GM06990 (cell line): Measurements from ENCODE around the gene SIK1.
"Not testable (repeated sequence)": the region's sequence is repeated elsewhere in the genome, so short reads cannot be mapped to it uniquely, and the experiment has no call there.

ENCODE experiments used
- DNase-seq: peaks from one replicate; pipeline ENCODE4 v3.0.0-alpha.2; 2011; ENCODE audit not compliant: insufficient read length; ENCODE audit errors: extremely low read depth
- H3K27me3 ChIP-seq: replicated peaks from 2 replicates; pipeline ENCODE4 v1.6.0; 2011; ENCODE audit warnings: low read length; ENCODE audit not compliant: control insufficient read depth, insufficient read depth
- H3K36me3 ChIP-seq: 2 replicates; pipeline ENCODE4 v1.5.1; 2011; ENCODE audit warnings: low read length; ENCODE audit not compliant: control insufficient read depth, insufficient read depth
- H3K4me3 ChIP-seq: replicated peaks from 2 replicates; pipeline ENCODE4 v1.5.1; 2011; ENCODE audit warnings: low read depth, mild to moderate bottlenecking, control low read depth, low read length
- TF ChIP-seq, protein P1 (sequence below): IDR thresholded peaks from 2 replicates; pipeline ENCODE4 v1.5.1; 2011; ENCODE audit warnings: low read length, control low read depth, mild to moderate bottlenecking, inconsistent platforms; ENCODE audit not compliant: insufficient read depth, poor library complexity, severe bottlenecking

Gene SIK1

GRCh38 chr21:43396788-43397438 is 30.0 kb downstream of the SIK1 start:
- not testable (repeated sequence) for H3K27me3 ChIP-seq, H3K4me3 ChIP-seq, H3K36me3 ChIP-seq, DNase-seq

DNA sequence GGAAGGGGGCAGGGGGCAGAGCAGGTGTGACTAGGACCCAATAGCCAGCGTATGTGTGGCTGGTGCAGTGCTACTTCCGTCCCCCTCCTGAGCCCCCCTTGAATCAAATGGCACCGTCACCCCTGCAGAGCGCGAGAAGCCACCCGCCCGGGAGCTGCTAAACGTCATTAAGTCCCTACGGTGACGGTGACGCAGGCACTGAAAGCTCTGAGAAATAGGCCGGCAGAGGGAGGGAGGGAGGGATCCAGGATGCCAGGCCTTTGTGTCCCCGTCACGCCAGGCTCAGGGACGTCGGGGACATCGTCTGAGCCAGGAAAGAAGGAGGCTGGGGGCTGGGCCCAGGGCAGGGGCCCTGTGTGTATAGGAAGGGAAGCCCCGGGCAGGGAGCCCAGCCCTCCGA is 43.6 kb downstream of the SIK1 start:
- not testable (repeated sequence) for H3K36me3 ChIP-seq, H3K4me3 ChIP-seq, DNase-seq, H3K27me3 ChIP-seq

GRCh38 chr21:43382902-43383301 is 44.0 kb downstream of the SIK1 start:
- not testable (repeated sequence) for DNase-seq, H3K4me3 ChIP-seq, H3K27me3 ChIP-seq, H3K36me3 ChIP-seq

DNA sequence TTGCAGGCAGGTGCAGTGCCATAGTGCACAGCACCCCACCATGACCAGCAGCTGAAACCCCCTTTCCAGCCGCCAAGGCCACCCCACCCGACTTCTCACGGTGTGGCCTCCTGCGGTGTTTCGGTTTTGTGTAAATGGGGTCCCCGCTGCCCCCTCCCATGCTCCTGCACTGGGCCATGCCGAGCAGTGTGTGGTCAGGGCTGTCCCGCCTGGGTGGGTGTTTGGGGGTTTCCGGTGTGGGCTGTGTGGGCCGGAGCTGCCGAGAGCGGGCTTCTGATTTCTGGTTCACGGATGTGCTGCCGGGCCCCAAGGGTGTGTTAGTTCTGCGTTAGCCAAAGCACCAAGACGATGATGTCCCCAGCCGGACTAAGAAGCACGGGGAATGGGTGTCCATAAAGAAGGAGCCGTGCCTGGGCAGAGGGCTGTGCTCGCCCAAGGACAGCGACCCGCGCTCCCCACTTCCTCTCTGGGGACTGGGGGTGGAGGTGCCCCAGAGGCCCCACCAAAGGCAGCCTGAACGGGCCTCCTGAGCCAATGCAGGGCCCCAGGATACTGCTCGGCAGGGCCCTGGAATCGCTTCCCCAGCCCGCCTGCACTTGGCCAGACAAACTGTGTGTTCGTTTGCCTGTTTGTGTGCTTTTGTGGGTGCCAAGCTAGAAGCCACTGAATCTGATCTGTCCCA is 45.9 kb downstream of the SIK1 start:
- not testable (repeated sequence) for H3K27me3 ChIP-seq, DNase-seq, H3K36me3 ChIP-seq, H3K4me3 ChIP-seq

DNA sequence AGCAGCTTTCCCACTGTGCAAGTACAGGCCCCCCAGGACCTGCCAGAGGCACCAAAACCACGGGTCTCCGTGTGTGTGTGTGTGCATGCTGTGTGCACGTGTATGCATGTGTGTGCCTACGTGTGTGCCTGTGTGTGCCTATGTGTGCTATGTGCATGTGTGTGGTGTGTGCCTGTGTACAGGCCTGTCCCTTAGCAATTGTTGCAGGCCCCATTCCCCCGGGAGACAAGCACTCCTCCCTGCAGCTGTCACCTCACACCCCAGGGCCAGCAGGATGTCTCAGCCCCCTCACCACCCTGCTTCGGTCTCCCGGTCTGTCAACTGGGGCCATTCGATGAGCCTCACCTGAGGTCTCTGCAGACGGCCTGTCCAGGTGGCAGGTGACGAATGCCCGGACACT is 46.6 kb downstream of the SIK1 start:
- H3K36me3 ChIP-seq, H3K4me3 ChIP-seq, H3K27me3 ChIP-seq, DNase-seq: not testable (repeated sequence)

DNA sequence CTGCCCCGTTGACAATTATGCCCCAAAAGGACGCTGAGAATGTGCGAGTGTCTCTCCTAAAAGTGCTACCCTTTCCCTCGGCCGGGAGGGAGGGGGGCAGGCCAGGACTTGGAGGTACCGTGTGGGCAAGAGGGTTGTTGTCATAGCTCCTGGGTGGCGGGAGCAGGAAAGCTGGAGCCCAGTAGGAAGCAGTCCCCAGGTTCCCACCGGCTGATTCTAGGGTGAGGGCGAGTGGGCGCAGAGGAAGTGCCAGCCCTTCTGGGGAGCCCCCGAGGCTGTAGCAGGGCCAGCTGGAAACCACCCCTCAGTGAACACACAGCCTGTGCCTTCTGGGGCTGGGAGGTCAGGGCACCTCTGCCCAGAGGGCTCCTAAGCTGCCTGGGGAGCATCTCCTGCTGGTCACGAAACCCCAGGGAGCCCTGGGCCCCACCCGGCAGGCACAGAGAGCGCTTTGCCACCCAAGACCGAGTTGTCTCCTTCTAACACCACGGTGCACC is 47.3 kb downstream of the SIK1 start:
- not testable (repeated sequence) for H3K27me3 ChIP-seq, H3K36me3 ChIP-seq, H3K4me3 ChIP-seq, DNase-seq

- TF ChIP-seq, protein P1, sequence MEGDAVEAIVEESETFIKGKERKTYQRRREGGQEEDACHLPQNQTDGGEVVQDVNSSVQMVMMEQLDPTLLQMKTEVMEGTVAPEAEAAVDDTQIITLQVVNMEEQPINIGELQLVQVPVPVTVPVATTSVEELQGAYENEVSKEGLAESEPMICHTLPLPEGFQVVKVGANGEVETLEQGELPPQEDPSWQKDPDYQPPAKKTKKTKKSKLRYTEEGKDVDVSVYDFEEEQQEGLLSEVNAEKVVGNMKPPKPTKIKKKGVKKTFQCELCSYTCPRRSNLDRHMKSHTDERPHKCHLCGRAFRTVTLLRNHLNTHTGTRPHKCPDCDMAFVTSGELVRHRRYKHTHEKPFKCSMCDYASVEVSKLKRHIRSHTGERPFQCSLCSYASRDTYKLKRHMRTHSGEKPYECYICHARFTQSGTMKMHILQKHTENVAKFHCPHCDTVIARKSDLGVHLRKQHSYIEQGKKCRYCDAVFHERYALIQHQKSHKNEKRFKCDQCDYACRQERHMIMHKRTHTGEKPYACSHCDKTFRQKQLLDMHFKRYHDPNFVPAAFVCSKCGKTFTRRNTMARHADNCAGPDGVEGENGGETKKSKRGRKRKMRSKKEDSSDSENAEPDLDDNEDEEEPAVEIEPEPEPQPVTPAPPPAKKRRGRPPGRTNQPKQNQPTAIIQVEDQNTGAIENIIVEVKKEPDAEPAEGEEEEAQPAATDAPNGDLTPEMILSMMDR: no peak
- Histone ChIP-seq H3K27me3 (no peaks in the 10 kb centered on the region), H3K36me3 (no peaks in the 10 kb centered on the region), H3K4me3 (no peak overlapping the region)
- no peak for DNase-seq
Observed at GRCh38 chr21:43376478-43376882, 50.5 kb downstream of the SIK1 start.

GRCh38 chr21:43375837-43376477 is 51.0 kb downstream of the SIK1 start:
- no peak overlapping the region for H3K4me3 ChIP-seq

More at GRCh38 chr21:43375837-43376477, 51.0 kb downstream of the SIK1 start:
- Histone ChIP-seq H3K36me3 (no peaks in the 10 kb centered on the region), H3K27me3 (no peaks in the 10 kb centered on the region)
- DNase-seq: no peak
- TF ChIP-seq, protein P1: no peak
